Measurements from ENCODE around the gene LGR6.

LGR6 gene

GRCh38 chr1:202283379-202283844, 89.8 kb downstream of the LGR6 start:
- Histone ChIP-seq H3K36me3 (ENCODE audit: insufficient read depth, insufficient read length, low read length) (no peaks in the 10 kb centered on the region), H3K4me1 (ENCODE audit: insufficient read depth, insufficient read length) (peaks cover 18% of the 10 kb centered on the region), H3K9ac (ENCODE audit: insufficient read length, low read depth) (no peak overlapping the region), H3K27me3 (ENCODE audit: insufficient read depth, insufficient read length) (no peaks in the 10 kb centered on the region), H3K4me3 (ENCODE audit: insufficient read length, low read depth) (no peak overlapping the region), H3K9me3 (ENCODE audit: insufficient read depth, low read length) (no peaks in the 10 kb centered on the region)
- TF ChIP-seq ZNF274 (IDR thresholded peaks at IDR 0.05; ENCODE audit: low read depth, low read length) = no peak
- TF ChIP-seq SUZ12 (IDR thresholded peaks at IDR 0.05; ENCODE audit: extremely low read depth, insufficient read depth, insufficient read length) = no peak
- no peak for TF ChIP-seq YY1 (IDR thresholded peaks at IDR 0.05; ENCODE audit: insufficient read depth, insufficient read length)
- no peak for DNase-seq (ENCODE audit: low read depth, low spot score)

GRCh38 chr1:202283991-202284390, 90.4 kb downstream of the LGR6 start:
- no peak for DNase-seq (ENCODE audit: low read depth, low spot score)
- Histone ChIP-seq H3K36me3 (ENCODE audit: insufficient read depth, insufficient read length, low read length) (no peaks in the 10 kb centered on the region), H3K9ac (ENCODE audit: insufficient read length, low read depth) (no peak overlapping the region), H3K4me1 (ENCODE audit: insufficient read depth, insufficient read length) (peaks cover 18% of the 10 kb centered on the region), H3K4me3 (ENCODE audit: insufficient read length, low read depth) (no peak overlapping the region), H3K27me3 (ENCODE audit: insufficient read depth, insufficient read length) (no peaks in the 10 kb centered on the region), H3K9me3 (ENCODE audit: insufficient read depth, low read length) (no peaks in the 10 kb centered on the region)
- TF ChIP-seq SUZ12 (IDR thresholded peaks at IDR 0.05; ENCODE audit: extremely low read depth, insufficient read depth, insufficient read length) = no peak
- no peak for TF ChIP-seq ZNF274 (IDR thresholded peaks at IDR 0.05; ENCODE audit: low read depth, low read length)
- TF ChIP-seq YY1 (IDR thresholded peaks at IDR 0.05; ENCODE audit: insufficient read depth, insufficient read length) = no peak

- no peak for DNase-seq (ENCODE audit: low read depth, low spot score)
- Histone ChIP-seq H3K36me3 (ENCODE audit: insufficient read depth, insufficient read length, low read length) (no peaks in the 10 kb centered on the region), H3K9ac (ENCODE audit: insufficient read length, low read depth) (no peak overlapping the region), H3K4me1 (ENCODE audit: insufficient read depth, insufficient read length) (peaks cover 12% of the 10 kb centered on the region), H3K9me3 (ENCODE audit: insufficient read depth, low read length) (no peaks in the 10 kb centered on the region), H3K27me3 (ENCODE audit: insufficient read depth, insufficient read length) (no peaks in the 10 kb centered on the region), H3K4me3 (ENCODE audit: insufficient read length, low read depth) (no peak overlapping the region)
- no peak for TF ChIP-seq YY1 (IDR thresholded peaks at IDR 0.05; ENCODE audit: insufficient read depth, insufficient read length)
- no peak for TF ChIP-seq ZNF274 (IDR thresholded peaks at IDR 0.05; ENCODE audit: low read depth, low read length)
- TF ChIP-seq SUZ12 (IDR thresholded peaks at IDR 0.05; ENCODE audit: extremely low read depth, insufficient read depth, insufficient read length) = no peak
Observed at GRCh38 chr1:202285908-202286307, 92.3 kb downstream of the LGR6 start.

GRCh38 chr1:202286622-202287097, 93.1 kb downstream of the LGR6 start:
- no peak for TF ChIP-seq YY1 (IDR thresholded peaks at IDR 0.05; ENCODE audit: insufficient read depth, insufficient read length)
- no peak for TF ChIP-seq SUZ12 (IDR thresholded peaks at IDR 0.05; ENCODE audit: extremely low read depth, insufficient read depth, insufficient read length)
- TF ChIP-seq ZNF274 (IDR thresholded peaks at IDR 0.05; ENCODE audit: low read depth, low read length) = no peak
- H3K9me3 ChIP-seq (ENCODE audit: insufficient read depth, low read length) = no peaks in the 10 kb centered on the region
- no peak for DNase-seq (ENCODE audit: low read depth, low spot score)
- H3K36me3 ChIP-seq (ENCODE audit: insufficient read depth, insufficient read length, low read length) = no peaks in the 10 kb centered on the region
- peaks cover 8% of the 10 kb centered on the region for H3K4me1 ChIP-seq (ENCODE audit: insufficient read depth, insufficient read length)
- no peak overlapping the region for H3K9ac ChIP-seq (ENCODE audit: insufficient read length, low read depth)
- H3K4me3 ChIP-seq (ENCODE audit: insufficient read length, low read depth) = no peak overlapping the region
- H3K27me3 ChIP-seq (ENCODE audit: insufficient read depth, insufficient read length) = no peaks in the 10 kb centered on the region

GRCh38 chr1:202287196-202287595, 93.6 kb downstream of the LGR6 start:
- Histone ChIP-seq H3K9me3 (ENCODE audit: insufficient read depth, low read length) (no peaks in the 10 kb centered on the region), H3K27me3 (ENCODE audit: insufficient read depth, insufficient read length) (no peaks in the 10 kb centered on the region), H3K9ac (ENCODE audit: insufficient read length, low read depth) (no peak overlapping the region), H3K36me3 (ENCODE audit: insufficient read depth, insufficient read length, low read length) (no peaks in the 10 kb centered on the region), H3K4me1 (ENCODE audit: insufficient read depth, insufficient read length) (peaks cover 6% of the 10 kb centered on the region), H3K4me3 (ENCODE audit: insufficient read length, low read depth) (no peak overlapping the region)
- TF ChIP-seq SUZ12 (IDR thresholded peaks at IDR 0.05; ENCODE audit: extremely low read depth, insufficient read depth, insufficient read length) = no peak
- no peak for DNase-seq (ENCODE audit: low read depth, low spot score)

GRCh38 chr1:202288177-202288576, 94.6 kb downstream of the LGR6 start:
- no peak for DNase-seq (ENCODE audit: low read depth, low spot score)
- no peak overlapping the region for H3K4me3 ChIP-seq (ENCODE audit: insufficient read length, low read depth)
- no peaks in the 10 kb centered on the region for H3K27me3 ChIP-seq (ENCODE audit: insufficient read depth, insufficient read length)
- TF ChIP-seq ZNF274 (IDR thresholded peaks at IDR 0.05; ENCODE audit: low read depth, low read length) (no peak), SUZ12 (IDR thresholded peaks at IDR 0.05; ENCODE audit: extremely low read depth, insufficient read depth, insufficient read length) (no peak), YY1 (IDR thresholded peaks at IDR 0.05; ENCODE audit: insufficient read depth, insufficient read length) (no peak)
- peaks cover 6% of the 10 kb centered on the region for H3K4me1 ChIP-seq (ENCODE audit: insufficient read depth, insufficient read length)
- no peaks in the 10 kb centered on the region for H3K36me3 ChIP-seq (ENCODE audit: insufficient read depth, insufficient read length, low read length)
- no peaks in the 10 kb centered on the region for H3K9me3 ChIP-seq (ENCODE audit: insufficient read depth, low read length)
- H3K9ac ChIP-seq (ENCODE audit: insufficient read length, low read depth) = no peak overlapping the region

GRCh38 chr1:202289009-202289408, 95.4 kb downstream of the LGR6 start:
- TF ChIP-seq YY1 (IDR thresholded peaks at IDR 0.05; ENCODE audit: insufficient read depth, insufficient read length) (no peak), SUZ12 (IDR thresholded peaks at IDR 0.05; ENCODE audit: extremely low read depth, insufficient read depth, insufficient read length) (no peak), ZNF274 (IDR thresholded peaks at IDR 0.05; ENCODE audit: low read depth, low read length) (no peak)
- Histone ChIP-seq H3K4me1 (ENCODE audit: insufficient read depth, insufficient read length) (peaks cover 3% of the 10 kb centered on the region), H3K36me3 (ENCODE audit: insufficient read depth, insufficient read length, low read length) (no peaks in the 10 kb centered on the region), H3K9me3 (ENCODE audit: insufficient read depth, low read length) (no peaks in the 10 kb centered on the region), H3K9ac (ENCODE audit: insufficient read length, low read depth) (no peak overlapping the region), H3K27me3 (ENCODE audit: insufficient read depth, insufficient read length) (no peaks in the 10 kb centered on the region), H3K4me3 (ENCODE audit: insufficient read length, low read depth) (no peak overlapping the region)
- no peak for DNase-seq (ENCODE audit: low read depth, low spot score)

All from NT2/D1 (cell line).